Stimulated activated CD4-positive, alpha-beta T cell treated with anti-CD3 and anti-CD28 coated beads, Interleukin-4, amount 100 ng/mL, for 24 hours (primary cell): Measurements from ENCODE around the gene MARCHF3.
"Not testable (repeated sequence)": the region's sequence is repeated elsewhere in the genome, so short reads cannot be mapped to it uniquely, and the experiment has no call there.

Source experiments
- DNase-seq: peaks from one replicate; pipeline ENCODE4 v3.0.0-alpha.2; 2020

Gene MARCHF3

DNA sequence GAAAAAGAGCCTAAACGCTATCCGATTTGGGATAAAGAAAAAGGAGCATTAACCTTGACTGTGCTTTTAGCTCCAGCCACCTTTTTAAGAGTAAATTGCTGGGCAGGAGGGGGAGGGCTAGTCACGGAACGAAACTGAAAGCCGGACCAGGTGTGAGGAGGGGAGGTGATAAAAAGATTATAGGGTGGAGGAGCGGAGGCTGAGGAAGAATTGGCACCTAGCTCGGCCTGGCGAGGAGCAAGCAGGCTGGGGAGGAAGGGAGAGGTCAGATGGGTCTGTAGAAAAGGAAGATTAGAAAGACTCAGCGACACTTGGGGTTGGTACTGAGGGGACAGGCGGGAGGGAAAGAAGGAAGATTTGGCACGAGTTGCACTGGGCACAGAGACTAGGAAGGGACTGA, 187.0 kb downstream of the MARCHF3 start:
- DNase-seq: not testable (repeated sequence)

DNA sequence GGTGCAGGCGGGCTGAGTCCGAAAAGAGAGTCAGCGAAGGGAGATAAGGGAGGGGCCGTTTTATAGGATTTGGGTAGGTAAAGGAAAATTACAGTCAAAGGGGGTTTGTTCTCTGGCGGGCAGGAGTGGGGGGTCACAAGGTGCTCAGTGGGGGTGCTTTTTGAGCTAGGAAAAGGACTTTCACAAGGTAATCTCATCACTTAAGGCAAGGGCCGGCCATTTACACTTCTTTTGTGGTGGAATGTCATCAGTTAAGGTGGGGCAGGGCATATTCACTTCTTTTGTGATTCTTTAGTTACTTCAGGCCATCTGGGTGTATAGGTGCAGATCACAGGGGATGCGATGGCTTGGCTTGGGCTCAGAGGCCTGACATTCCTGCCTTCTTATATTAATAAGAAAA, 191.0 kb downstream of the MARCHF3 start:
- DNase-seq: not testable (repeated sequence)

DNA sequence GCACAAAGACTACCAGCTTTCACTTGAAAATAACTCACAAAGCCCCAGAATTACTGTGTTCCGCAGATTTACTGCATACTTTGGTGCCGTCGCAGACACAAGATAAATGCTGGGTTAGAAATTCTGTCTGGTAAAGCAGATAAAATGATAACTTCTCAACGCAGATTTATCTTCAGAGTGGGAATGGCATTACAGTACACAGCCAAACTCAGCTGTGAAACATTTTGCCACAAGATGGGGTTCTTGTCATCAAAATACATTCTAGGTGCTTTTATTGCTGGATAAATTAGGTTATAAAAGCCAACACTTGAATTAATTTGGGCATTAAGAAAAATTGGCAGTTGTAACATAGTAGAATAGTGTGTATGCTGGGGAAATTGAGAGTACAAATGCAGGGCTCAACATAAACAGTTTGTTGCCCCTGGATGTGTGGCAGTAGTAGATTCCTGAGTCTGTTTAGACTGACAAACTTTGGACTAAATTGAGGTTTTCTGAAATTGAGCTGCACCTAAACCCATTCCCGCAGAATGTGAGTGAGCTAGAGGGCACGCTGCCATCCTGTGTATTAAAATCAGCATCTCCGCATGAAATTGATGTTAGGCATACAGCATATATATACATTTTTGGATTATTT, 192.3 kb downstream of the MARCHF3 start:
- DNase-seq: no peak

DNA sequence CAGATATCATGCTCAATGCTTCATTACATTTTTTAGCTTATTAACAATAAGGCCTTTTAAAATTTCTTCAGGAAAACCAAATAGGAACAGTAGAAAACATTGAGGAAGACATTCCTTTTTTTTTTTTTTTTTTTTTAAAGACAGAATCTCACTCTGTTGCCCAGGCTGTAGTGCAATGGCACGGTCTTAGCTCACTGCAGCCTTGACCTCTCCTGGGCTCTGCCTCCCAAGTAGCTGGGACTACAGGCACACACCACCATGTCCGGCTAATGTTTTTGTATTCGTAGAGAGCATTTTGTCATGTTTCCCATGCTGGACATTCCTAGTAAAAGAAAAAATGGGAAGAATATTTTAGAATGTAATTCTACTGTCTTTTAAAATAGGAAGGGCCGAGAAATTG, 193.1 kb downstream of the MARCHF3 start:
- no peak for DNase-seq

DNA sequence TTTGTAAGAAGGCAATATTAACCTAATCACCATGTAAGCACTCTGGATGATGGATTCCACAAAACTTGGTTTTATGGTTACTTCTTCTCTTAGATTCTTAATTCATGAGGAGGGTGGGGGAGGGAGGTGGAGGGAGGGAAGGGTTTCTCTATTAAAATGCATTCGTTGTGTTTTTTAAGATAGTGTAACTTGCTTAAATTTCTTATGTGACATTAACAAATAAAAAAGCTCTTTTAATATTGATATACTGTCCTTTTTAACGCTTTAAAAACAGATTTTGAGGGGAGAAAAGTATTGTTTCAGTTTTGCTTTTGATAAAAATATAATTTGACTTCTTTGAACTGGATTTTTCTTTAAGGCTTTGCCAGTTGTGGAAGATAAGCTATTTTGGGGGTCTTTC, 193.6 kb downstream of the MARCHF3 start:
- no peak for DNase-seq

DNA sequence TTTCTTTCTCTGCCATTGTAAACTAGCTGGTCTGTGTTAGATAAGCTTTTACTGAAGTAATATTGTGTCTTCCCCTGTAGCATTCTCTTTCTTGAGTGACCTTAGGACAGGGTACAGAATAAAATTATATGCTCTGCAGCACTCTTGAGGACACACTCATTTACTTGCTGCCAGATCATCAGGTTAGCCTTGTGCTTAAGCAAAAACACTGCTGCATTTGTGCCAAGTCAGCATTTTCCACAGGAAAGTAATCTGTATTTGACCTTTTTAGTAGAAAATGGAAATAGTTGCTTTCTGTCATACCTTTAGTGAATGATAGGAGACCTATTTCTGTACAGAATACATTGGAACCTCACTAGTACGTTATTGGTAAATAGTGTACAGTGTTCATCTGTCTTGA, 199.2 kb downstream of the MARCHF3 start:
- DNase-seq: no peak

DNA sequence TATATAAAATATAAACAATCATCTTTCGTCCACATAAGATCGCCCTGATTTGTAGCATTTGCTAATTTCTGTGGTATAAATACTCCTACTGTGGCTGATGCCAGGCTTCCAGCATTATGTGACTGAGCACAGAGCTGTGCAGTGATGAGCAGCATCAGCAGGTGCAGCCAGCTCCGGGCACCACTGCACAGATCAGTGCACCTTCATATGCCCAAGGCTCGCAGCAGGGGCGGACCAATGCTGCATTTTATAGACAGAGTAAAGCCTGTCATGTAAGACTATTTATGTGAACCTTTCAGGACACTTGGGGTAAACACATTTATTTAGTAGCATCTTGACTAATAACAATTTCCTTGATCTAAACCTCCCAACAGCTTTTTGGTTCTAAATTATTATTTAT, 200.3 kb downstream of the MARCHF3 start:
- no peak for DNase-seq

DNA sequence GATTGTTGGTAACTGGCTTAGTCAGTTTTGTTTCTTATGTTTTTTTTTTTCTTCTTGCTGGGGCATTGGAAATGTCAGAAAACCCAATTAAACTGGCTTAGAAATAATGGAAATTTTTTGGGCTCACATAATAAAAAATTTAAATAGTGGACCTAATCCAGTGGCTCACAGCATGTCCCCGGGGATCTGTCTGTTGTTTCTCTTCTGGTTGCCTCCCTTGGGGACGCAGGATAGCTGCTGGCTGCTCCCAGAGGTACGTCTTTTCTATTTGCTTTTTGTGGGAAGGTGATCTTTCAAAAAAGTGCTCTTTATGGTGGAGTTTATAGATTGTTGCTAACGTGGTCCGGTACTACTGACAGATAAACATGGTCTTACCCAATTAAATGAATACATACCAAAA, 201.3 kb downstream of the MARCHF3 start:
- DNase-seq: no peak

DNA sequence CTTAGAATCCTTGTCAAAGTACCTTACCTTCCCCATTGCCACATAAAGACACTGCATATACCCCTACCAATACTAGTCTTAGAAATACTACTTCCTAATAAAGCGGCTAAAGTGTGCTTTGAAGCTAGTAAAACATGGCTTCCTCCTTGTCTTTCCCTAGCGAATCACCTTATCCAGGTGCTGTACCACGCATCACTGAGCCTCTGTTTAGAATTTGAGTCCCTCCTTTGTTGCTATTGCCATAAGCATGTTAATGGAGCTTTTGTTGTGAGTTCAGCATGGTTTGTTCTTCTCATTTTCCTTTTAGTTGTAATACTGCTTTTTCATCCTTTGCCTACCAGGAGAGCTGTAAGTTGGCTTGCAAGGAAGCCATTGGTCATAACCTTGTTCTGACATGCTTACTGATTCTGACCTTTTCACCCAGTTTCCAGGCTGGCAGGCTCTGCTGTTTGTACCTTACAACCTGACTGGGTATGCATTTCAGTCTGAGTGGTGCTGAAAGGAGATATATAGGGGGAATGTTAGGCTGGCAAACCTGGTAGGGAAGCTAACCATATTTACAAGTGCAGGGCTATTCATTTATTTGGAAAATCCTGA, 203.6 kb downstream of the MARCHF3 start:
- no peak for DNase-seq

DNA sequence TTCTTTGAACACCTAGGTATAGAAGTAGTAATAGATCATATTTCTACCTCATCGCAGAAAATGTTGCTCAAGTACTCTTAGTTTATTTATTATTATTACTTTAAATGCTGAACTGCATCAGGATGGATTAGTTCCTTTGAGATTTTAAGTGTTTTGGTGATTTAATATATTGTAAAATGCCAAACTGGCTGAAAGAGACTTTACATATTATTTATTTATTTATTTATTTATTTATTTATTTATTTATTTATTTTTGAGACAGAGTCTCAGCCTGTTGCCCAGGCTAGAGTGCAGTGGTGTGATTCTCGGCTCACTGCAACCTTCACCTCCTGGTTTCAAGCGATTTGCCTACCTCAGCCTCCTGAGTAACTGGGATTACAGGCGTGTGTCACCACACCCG, 211.1 kb downstream of the MARCHF3 start:
- no peak for DNase-seq

DNA sequence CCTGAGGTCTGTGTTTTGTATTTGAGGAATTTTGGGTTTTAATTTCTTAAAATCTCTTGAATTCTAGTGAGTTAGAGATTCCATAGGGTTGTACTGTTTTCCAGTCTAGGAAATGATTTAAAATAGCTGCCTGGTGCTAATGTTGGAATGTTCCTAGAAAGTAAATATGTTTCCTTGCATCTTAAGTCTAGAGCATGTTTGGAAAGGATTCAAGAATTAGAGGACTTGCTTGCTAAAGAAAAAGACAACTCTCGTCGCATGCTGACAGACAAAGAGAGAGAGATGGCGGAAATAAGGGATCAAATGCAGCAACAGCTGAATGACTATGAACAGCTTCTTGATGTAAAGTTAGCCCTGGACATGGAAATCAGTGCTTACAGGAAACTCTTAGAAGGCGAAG, 211.6 kb downstream of the MARCHF3 start:
- no peak for DNase-seq
